Effector memory CD8-positive, alpha-beta T cell (primary cell): ENCODE measurements around the gene KRTAP5-3.

Source experiments
- ATAC-seq: fragments of 150-1000 bp; cut with Tn5 transposase; replicated peaks from 2 replicates; pipeline ENCODE4 v1.10.0; 2021; ENCODE audit warnings: mild to moderate bottlenecking, moderate library complexity
- DNase-seq, 3 experiments: peaks; one replicate each; pipeline ENCODE4 v3.0.0; 2021
- H3K27ac Mint-ChIP-seq, 2 donors: one replicate each; pipeline ENCODE4 v1.8.0; 2022; ENCODE audit warnings: mild to moderate bottlenecking in 2 of 2, mixed read lengths in 2 of 2, moderate library complexity in 2 of 2
- H3K27me3 Mint-ChIP-seq, 2 donors: one replicate each; pipeline ENCODE4 v1.8.0; 2022; ENCODE audit warnings: mixed read lengths in 2 of 2
- H3K36me3 Mint-ChIP-seq: one replicate; pipeline ENCODE4 v1.8.0; 2022; ENCODE audit warnings: mild to moderate bottlenecking, moderate library complexity, mixed read lengths; ENCODE audit not compliant: insufficient read depth
- H3K4me1 Mint-ChIP-seq, 2 donors: one replicate each; pipeline ENCODE4 v1.8.0; 2022; ENCODE audit warnings: low read depth in 2 of 2, mixed read lengths in 2 of 2
- H3K4me3 Mint-ChIP-seq, 2 donors: one replicate each; pipeline ENCODE4 v1.8.0; 2022; ENCODE audit warnings: mild to moderate bottlenecking in 2 of 2, mixed read lengths in 2 of 2, moderate library complexity in 2 of 2
- H3K9me3 Mint-ChIP-seq, 2 donors: one replicate each; pipeline ENCODE4 v1.8.0; 2022; ENCODE audit warnings: mixed read lengths in 2 of 2

KRTAP5-3 gene

GRCh38 chr11:1560002-1560648 lies 48.1 kb downstream of the KRTAP5-3 start:
- peak overlapping the region in 1 of 2 donors; percentile 83 for H3K27ac Mint-ChIP-seq
- peaks cover 3 to 4% of the 10 kb centered on the region in 2 donors for H3K4me1 Mint-ChIP-seq
- no peaks in the 10 kb centered on the region for H3K9me3 Mint-ChIP-seq
- no peaks in the 10 kb centered on the region for H3K27me3 Mint-ChIP-seq
- ATAC-seq = no peak
- peaks cover 92% of the 10 kb centered on the region for H3K36me3 Mint-ChIP-seq
- peak overlapping the region in 1 of 2 donors; percentile 44 for H3K4me3 Mint-ChIP-seq
- no peak for DNase-seq

DNA sequence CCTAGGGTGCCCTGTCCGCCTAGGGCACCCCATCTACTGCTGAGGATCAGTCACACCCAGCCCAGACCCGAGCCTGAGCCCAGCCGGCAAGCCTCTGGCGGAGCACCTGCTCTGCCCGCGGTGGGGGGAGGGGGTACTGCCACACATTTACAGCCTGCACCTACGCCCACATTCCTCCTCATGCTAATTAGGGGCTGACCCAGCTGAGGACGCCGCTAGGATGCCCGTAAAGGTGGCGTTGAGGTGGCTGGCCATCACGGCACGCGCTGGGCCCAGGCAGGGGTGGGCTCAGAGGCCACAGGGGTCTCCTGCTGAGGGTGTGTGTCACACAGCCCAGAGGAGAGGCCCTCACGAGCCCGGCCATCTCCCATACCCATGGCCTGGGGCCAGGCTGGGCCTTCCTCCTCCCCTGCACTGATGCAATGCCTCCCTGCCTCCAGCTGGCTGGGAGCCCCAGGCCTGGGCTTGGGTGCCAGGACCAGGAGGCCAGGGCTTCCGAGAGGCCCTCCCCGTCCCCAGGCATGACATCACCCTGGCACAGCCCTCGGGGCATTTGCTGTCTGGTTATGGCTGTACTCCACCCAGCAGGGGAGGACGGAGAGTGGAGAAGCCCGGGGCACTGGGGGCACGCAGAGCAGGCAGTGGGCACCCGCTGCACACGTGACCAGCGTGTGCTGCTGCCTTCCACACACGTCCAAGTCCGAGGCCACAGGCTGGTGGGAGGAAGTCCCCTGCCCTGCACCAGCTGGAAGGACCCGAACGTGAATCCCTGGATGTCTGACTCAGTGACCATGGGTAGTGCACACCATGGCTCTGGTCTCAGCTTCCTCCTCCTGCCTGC lies 48.9 kb downstream of the KRTAP5-3 start:
- Mint-ChIP-seq H3K27ac (peak overlapping the region; percentile 45 to 83), H3K4me3 (no peak overlapping the region), H3K36me3 (peaks cover 90% of the 10 kb centered on the region), H3K9me3 (no peaks in the 10 kb centered on the region), H3K27me3 (peaks cover 0 to 5% of the 10 kb centered on the region in 2 donors), H3K4me1 (peaks cover 3 to 4% of the 10 kb centered on the region in 2 donors)
- peak; percentile 9 for ATAC-seq
- DNase-seq = no peak

- peaks cover 0 to 11% of the 10 kb centered on the region in 2 donors for H3K27me3 Mint-ChIP-seq
- H3K27ac Mint-ChIP-seq = peak overlapping the region; percentile 45 to 83
Measured at GRCh38 chr11:1558775-1559110, 49.5 kb downstream of the KRTAP5-3 start.

DNA sequence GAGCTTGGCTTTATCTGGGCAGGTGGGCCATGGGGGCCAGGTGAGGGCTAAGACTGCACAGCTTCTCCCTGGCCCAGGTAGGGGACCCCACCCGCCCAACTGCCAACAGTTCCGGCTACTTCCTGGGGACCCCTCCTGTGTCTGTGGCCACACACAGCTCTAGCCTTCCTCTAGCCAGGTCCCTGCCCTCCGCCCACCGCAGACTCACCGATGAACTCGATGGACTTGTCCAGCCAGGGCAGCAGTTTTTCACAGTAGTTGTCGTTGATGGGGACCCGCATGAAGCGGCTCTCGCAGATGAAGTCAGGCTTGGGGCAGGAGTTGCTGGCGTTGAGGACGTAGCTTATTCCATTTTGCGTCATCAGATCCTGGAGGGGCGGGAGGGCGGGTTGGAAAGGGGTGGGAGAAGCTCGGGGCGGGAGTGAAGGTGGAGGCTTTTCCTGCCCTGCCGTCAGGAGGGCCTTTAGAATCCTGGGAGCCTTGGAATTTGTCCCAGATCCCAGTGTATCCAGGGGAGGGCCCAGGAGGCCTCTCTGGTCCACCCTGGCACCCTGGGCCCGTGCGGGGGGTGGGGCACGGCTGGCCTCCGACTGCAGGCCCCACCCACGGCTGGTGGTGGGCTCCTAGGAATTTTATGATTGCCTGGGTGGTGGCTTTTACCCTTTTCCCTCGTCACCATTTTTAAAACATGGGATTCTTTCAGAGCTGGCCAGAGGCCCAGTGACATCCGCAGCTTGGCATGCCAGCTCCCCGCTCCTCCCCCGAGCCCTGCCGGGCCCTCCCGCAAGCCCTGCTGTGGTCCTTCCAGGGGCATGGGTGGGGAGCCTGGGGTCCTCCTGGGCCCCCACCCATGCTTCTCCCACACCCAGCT lies 50.1 kb downstream of the KRTAP5-3 start:
- Mint-ChIP-seq H3K9me3 (no peaks in the 10 kb centered on the region), H3K27ac (peak overlapping the region; percentile 45 to 83), H3K36me3 (peaks cover 90% of the 10 kb centered on the region), H3K27me3 (peaks cover 0 to 16% of the 10 kb centered on the region in 2 donors), H3K4me3 (peak overlapping the region in 1 of 2 donors; percentile 41), H3K4me1 (peaks cover 3 to 4% of the 10 kb centered on the region in 2 donors)
- no peak for DNase-seq
- no peak for ATAC-seq

More at GRCh38 chr11:1558775-1559110, 49.5 kb downstream of the KRTAP5-3 start:
- ATAC-seq (no peak), DNase-seq (no peak)
- no peaks in the 10 kb centered on the region for H3K9me3 Mint-ChIP-seq
- peaks cover 3 to 4% of the 10 kb centered on the region in 2 donors for H3K4me1 Mint-ChIP-seq
- peaks cover 90% of the 10 kb centered on the region for H3K36me3 Mint-ChIP-seq
- H3K4me3 Mint-ChIP-seq = no peak overlapping the region
